GM10248 (cell line): ENCODE data around the gene PCNX4.
"Not testable (repeated sequence)": the region's sequence is repeated elsewhere in the genome, so short reads cannot be mapped to it uniquely, and the experiment has no call there.

Source experiments
- CTCF ChIA-PET: fragments of 300-600 bp; sonication (Branson Sonifier 250); formaldehyde crosslinking; extraction: SDS; loops from one replicate; lab custom pipeline; 2021; ENCODE audit warnings: antibody characterized with exemption; lab: Yijun Ruan, JAX
- POLR2A ChIA-PET: fragments of 350-650 bp; sonication (Branson Sonifier 250); formaldehyde crosslinking; extraction: SDS; loops from one replicate; lab custom pipeline; 2020; ENCODE audit warnings: antibody characterized with exemption; lab: Yijun Ruan, JAX
- DNase-seq: peaks from one replicate; pipeline ENCODE4 v3.0.0; 2012; ENCODE audit errors: extremely low spot score
- TF ChIP-seq, protein P1 (sequence below): IDR thresholded peaks from 2 replicates; pipeline ENCODE4 v1.5.1; 2012; ENCODE audit warnings: mild to moderate bottlenecking, low read depth; ENCODE audit errors: extremely low read depth, missing control alignments, control extremely low read depth

The PCNX4 gene

DNA sequence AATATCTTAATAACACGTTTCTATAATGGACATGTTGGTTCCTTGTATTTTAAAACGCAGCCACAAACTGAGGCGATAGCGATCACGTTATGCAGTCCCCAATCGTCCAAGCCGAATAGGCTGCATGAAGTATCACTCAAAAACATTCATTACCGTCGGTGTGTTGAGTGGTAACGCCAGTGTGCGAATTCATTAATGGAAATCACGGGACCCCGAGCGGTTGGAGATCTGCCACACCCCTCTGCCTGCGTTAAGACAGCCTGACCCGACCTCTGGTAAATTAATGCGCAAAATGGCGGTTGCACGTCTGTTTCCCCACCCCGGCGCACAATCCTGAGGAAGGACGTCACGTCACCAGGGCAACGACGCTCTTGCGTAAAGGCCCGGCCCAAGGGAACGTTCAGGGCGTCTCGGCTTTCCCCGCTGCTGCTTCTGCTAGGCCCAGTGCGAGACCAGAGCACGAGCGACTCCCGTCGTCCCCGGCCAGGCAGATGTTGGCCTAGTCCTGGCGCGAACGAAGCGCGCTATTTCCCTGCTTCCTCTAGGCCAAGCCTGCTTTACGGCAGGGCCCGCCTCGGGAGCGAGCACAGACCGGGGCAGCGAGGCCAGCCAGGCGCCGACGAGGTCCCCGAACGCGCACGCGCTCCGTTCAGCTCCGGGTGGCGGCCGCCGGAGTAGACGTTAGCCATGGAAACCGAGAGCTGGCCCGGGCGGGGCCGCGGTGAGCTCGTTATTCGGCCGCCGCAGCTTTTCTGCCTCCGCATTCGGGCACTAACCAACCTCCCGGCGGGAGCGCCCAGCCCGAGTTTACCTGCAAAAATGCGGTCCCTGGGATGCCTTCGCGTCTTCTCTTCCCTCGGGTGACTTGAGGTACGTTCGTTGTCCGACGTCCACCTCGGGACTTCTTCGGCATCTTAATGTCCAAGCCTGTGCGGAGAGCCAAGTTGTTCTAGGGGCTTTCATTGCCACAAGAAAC lies at the start of gene PCNX4:
Gene PCNX4 (plus strand): TSS at position 374 of the 976 bp plus-strand sequence. CDS start 15,716 bp downstream, outside the sequence.
- ChIA-PET CTCF (interaction anchor here (1.7 to 2.7 kb wide), 4 partner anchors 14 to 240 kb away, joined by 7 to 10 read pairs (median 8); no protein-coding TSS in a partner anchor), POLR2A (interaction anchor here (0.7 to 0.9 kb wide), 3 partner anchors 92 to 157 kb away, joined by 3 to 9 read pairs (median 3); partner anchors contain the start of gene PPM1A)
- DNase-seq, result peak; percentile 92
- TF ChIP-seq, protein P1, sequence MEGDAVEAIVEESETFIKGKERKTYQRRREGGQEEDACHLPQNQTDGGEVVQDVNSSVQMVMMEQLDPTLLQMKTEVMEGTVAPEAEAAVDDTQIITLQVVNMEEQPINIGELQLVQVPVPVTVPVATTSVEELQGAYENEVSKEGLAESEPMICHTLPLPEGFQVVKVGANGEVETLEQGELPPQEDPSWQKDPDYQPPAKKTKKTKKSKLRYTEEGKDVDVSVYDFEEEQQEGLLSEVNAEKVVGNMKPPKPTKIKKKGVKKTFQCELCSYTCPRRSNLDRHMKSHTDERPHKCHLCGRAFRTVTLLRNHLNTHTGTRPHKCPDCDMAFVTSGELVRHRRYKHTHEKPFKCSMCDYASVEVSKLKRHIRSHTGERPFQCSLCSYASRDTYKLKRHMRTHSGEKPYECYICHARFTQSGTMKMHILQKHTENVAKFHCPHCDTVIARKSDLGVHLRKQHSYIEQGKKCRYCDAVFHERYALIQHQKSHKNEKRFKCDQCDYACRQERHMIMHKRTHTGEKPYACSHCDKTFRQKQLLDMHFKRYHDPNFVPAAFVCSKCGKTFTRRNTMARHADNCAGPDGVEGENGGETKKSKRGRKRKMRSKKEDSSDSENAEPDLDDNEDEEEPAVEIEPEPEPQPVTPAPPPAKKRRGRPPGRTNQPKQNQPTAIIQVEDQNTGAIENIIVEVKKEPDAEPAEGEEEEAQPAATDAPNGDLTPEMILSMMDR, result no peak

DNA sequence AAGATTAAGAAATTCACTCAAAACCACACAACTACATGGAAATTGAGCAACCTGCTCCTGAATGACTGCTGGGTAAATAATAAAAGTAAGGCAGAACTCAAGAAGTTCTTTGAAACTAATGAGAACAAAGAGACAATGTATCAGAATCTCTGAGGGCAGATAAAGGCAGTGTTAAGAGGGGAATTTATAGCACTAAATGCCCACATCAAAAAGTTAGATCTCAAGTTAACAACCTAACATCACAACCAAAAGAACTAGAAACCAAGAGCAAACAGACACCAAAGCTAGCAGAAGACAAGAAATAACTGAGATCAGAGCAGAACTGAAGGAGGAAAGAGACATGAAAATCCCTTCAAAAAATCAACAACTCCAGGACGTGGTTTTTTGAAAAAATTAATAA lies 43.7 kb upstream of the PCNX4 start:
- POLR2A ChIA-PET, DNase-seq, CTCF ChIA-PET: not testable (repeated sequence)

DNA sequence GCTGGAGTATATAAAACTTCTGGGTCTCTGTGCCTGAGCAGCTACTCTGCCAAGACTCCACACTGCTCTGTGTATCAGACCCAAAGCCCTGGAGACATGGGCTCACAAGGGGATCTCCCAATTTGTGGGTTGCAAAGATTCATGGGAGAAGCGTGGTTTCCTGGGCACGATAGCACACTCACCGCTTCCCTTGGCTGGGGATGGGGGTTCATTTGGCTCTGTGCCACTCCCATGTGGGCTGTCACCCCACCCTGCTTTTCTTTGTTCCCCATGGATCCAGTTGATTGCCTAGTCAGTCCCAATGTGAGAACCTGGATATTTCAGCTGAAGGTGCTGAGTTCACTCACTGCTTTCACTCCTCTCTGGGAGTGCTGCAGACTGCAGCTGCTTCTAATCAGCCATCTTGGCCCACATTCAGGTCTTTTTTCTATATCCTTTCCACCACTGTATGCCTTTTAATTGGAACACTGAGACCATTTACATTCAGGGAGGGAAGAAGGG lies 40.0 kb upstream of the PCNX4 start:
- CTCF ChIA-PET, result interaction anchor here (1.3 to 1.8 kb wide), 4 partner anchors 10 to 114 kb away, joined by 3 to 9 read pairs (median 4); partner anchors contain the start of gene DHRS7
- DNase-seq, result no peak
- POLR2A ChIA-PET, result no interaction called here
- TF ChIP-seq, protein P1, result no peak

DNA sequence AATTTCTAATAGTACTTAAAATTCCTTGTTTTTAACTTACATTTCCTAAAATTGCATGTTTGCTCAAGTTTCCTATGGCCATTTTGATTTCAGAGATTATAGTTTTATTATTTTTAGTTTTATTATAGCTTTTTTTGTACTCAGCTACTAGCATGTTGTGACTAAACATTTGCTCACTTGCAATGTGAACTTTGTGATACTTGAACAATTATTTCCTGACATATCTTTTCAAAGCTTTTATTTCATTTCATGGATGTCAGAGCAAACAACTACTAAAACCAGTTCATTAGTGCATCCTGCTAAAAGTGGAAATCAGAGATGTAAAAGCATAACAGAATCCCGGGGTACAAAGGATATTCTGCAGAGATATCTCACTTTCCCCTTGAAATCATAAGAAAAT lies 33.6 kb upstream of the PCNX4 start:
- ChIA-PET POLR2A (no interaction called here), CTCF (interaction anchor here (1.9 kb wide), 1 partner anchor 292 kb away, joined by 4 read pairs; no protein-coding TSS in a partner anchor)
- DNase-seq, result no peak
- TF ChIP-seq, protein P1, result no peak

DNA sequence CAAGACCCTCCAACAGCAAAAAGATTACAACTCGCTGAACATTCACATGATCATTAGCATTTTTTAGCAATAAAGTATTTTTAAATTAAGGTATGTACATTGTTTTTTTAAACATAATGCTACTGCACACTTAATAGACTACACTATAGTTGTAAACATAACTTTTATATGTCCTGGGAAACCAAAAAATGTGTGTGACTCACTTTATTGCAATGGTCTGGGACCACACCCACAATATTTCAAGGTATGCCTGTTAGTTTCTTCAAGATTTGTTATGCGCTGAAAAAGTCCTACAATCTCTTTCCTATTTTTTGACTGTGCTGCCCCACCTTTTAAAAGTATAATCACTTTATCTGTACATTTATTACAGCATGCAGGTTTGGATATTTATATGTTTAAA lies 30.4 kb upstream of the PCNX4 start:
- TF ChIP-seq, protein P1, result no peak
- ChIA-PET POLR2A (no interaction called here), CTCF (interaction anchor here (1.0 to 2.2 kb wide), 4 partner anchors 13 to 292 kb away, joined by 3 to 9 read pairs (median 3); no protein-coding TSS in a partner anchor)
- DNase-seq, result no peak

DNA sequence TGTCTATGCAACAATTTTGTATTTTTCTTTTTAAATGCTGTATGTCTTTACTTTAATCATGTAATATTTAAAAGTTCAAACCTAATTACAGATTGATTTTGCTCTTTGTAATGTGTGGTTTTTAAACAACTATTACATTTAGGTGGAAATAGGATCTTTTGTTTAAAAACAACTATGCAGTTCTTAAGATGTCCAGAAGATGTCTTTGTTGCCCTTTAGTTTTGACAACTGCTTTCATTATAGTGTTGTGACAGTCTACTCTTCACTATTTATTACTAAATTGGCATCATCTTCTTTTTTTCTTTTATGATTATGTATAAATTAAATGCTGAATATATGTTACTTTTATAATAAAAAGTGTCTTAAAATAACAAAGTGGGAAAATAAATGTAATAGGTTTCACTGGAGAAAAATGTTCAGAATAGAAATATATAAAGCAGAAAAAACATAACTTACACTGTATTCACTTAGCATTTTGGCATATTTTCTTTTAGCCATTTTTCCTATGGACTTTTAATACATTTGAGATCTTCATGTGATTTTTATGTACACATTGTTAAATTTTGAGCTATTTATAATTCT lies 27.1 kb upstream of the PCNX4 start:
- TF ChIP-seq, protein P1, result peak; percentile 47
- peak; percentile 42 for DNase-seq
- CTCF ChIA-PET, result interaction anchor here (0.6 to 4.9 kb wide), 17 partner anchors 8 to 497 kb away, joined by 3 to 60 read pairs (median 4); partner anchors contain the start of gene DHRS7
- POLR2A ChIA-PET, result no interaction called here
